Right cardiac atrium (tissue), 5 donors: ENCODE results near the gene SIRT7. TPM values are rescaled to one million over a fixed set of nuclear protein-coding genes. Genes with fewer than 3 reads are reported as not detected.

Source experiments
- ATAC-seq, 2 donors: fragments of 200-7000 bp; cut with Tn5 transposase; one replicate each; pipeline versions ENCODE4 v1.8.0 to v1.9.1; 2020; ENCODE audit warnings: moderate library complexity in 2 of 2, mild to moderate bottlenecking in 1 of 2
- DNase-seq, 3 donors: peaks; one replicate each; pipeline ENCODE4 v3.0.0-alpha.2; 2020
- H3K27ac ChIP-seq: one replicate; pipeline ENCODE4 v1.5.1; 2013; ENCODE audit warnings: mild to moderate bottlenecking, low read length, control low read depth, moderate library complexity
- H3K27me3 ChIP-seq: one replicate; pipeline ENCODE4 v1.6.1; 2013; ENCODE audit not compliant: control insufficient read depth, insufficient read depth
- H3K4me1 ChIP-seq: one replicate; pipeline ENCODE4 v1.6.1; 2013; ENCODE audit warnings: low read length; ENCODE audit not compliant: control insufficient read depth, insufficient read depth
- H3K4me3 ChIP-seq: one replicate; pipeline ENCODE4 v1.5.1; 2013; ENCODE audit warnings: low read length, control low read depth
- H3K9me3 ChIP-seq: one replicate; pipeline ENCODE4 v1.6.1; 2013; ENCODE audit warnings: low read length; ENCODE audit not compliant: control insufficient read depth
- WGBS: extraction: QIAGEN DNeasy Blood & Tissue Kit; methylation state at CpG from one replicate; pipeline ENCODE4 v1.1.7; 2013; 5-methylcytosine and 5-hydroxymethylcytosine counted together
- intact Hi-C, 4 donors: fragments of 100-400 bp; cut with DNase I; formaldehyde crosslinking; loops; one replicate each; pipeline versions ENCODE4 v1.11.0 to v1.14.0; 2022 to 2023
- polyA plus RNA-seq: library from polyadenylated mRNA; stranded (reverse); fragments of 200-250 nt; gene quantifications from one replicate; pipeline ENCODE4 v1.2.3, GENCODE V29; 2013
- total RNA-seq, 4 donors: library from RNA; stranded (reverse); fragmentation: NEBNext Ultra II Directional; extraction: Animal tissue kit (Norgen Biotek cat#: 25700); gene quantifications; one replicate each; pipeline ENCODE4 v1.2.1, GENCODE V29; 2021
- donor health status: healthy with polysubstance abuse.
- donor health status: DM: no; HTN: yes; CAD: no.
- donor health status: DM: no; HTN: no; CAD: no.
- donor health status: DM: no; HTN: yes; CAD: no; lungs with severe emphysema.
- donor health status: DM: yes; HTN: yes; CAD: no.

The SIRT7 gene
- total and polyA plus RNA-seq, 5 donors: 7.3 to 10.1 (median 8.3) TPM

- H3K4me1 ChIP-seq: no peaks in the 10 kb centered on the region
- intact Hi-C loops: no loop called here
- ATAC-seq (peak; percentile 0 to 5), DNase-seq (peak; percentile 62 to 83 (median 81))
- H3K27me3 ChIP-seq: no peaks in the 10 kb centered on the region
- no peaks in the 10 kb centered on the region for H3K9me3 ChIP-seq
- peak overlapping the region; percentile 94 for H3K27ac ChIP-seq
- H3K4me3 ChIP-seq: peak overlapping the region; percentile 97
- 2% methylated on average over 65 of the region's 65 CpGs for WGBS
Observed at GRCh38 chr17:81870131-81870980, 47.6 kb downstream of the SIRT7 start.

GRCh38 chr17:81869221-81870130, 48.5 kb downstream of the SIRT7 start:
- no peaks in the 10 kb centered on the region for H3K9me3 ChIP-seq
- H3K4me1 ChIP-seq: no peaks in the 10 kb centered on the region
- DNase-seq: peak; percentile 52 to 86 (median 80)
- peak; percentile 1 to 27 for ATAC-seq
- intact Hi-C loops: no loop called here
- no peaks in the 10 kb centered on the region for H3K27me3 ChIP-seq
- peak overlapping the region; percentile 5 for H3K27ac ChIP-seq
- H3K4me3 ChIP-seq: peak overlapping the region; percentile 97
- 35% methylated on average over 52 of the region's 52 CpGs for WGBS

- Histone ChIP-seq H3K4me1 (no peaks in the 10 kb centered on the region), H3K27ac (peak overlapping the region; percentile 5), H3K9me3 (no peaks in the 10 kb centered on the region), H3K4me3 (no peak overlapping the region), H3K27me3 (no peaks in the 10 kb centered on the region)
- ATAC-seq (peak in 1 of 2 donors; percentile 1), DNase-seq (peak; percentile 63 to 82 (median 71))
- intact Hi-C loops: no loop called here
- WGBS: 55% methylated on average over 30 of the region's 30 CpGs
Observed at GRCh38 chr17:81868674-81869220, 49.2 kb downstream of the SIRT7 start.

- Histone ChIP-seq H3K4me3 (no peak overlapping the region), H3K27me3 (no peaks in the 10 kb centered on the region), H3K9me3 (no peaks in the 10 kb centered on the region), H3K4me1 (no peaks in the 10 kb centered on the region), H3K27ac (no peak overlapping the region)
- DNase-seq (peak in 1 of 3 donors; percentile 71), ATAC-seq (no peak)
- intact Hi-C loops: no loop called here
- WGBS: 62% methylated on average over 28 of the region's 28 CpGs
Observed at GRCh38 chr17:81867991-81868673, 49.8 kb downstream of the SIRT7 start.

GRCh38 chr17:81867170-81867990, 50.6 kb downstream of the SIRT7 start:
- WGBS: 41% methylated on average over 23 of the region's 23 CpGs
- peak; percentile 57 to 75 (median 70) for DNase-seq

GRCh38 chr17:81866440-81867169, 51.4 kb downstream of the SIRT7 start:
- WGBS: 62% methylated on average over 18 of the region's 18 CpGs
- DNase-seq (peak in 1 of 3 donors; percentile 56), ATAC-seq (peak in 1 of 2 donors; percentile 0)
- H3K27me3 ChIP-seq: no peaks in the 10 kb centered on the region
- H3K27ac ChIP-seq: peak overlapping the region; percentile 0
- H3K4me3 ChIP-seq: no peak overlapping the region
- no peaks in the 10 kb centered on the region for H3K9me3 ChIP-seq
- intact Hi-C loops: no loop called here
- no peaks in the 10 kb centered on the region for H3K4me1 ChIP-seq

More at GRCh38 chr17:81867170-81867990, 50.6 kb downstream of the SIRT7 start:
- no peaks in the 10 kb centered on the region for H3K27me3 ChIP-seq
- H3K9me3 ChIP-seq: no peaks in the 10 kb centered on the region
- intact Hi-C loops: no loop called here
- no peak overlapping the region for H3K4me3 ChIP-seq
- H3K4me1 ChIP-seq: no peaks in the 10 kb centered on the region
- peak; percentile 0 to 3 for ATAC-seq
- peak overlapping the region; percentile 0 for H3K27ac ChIP-seq

GRCh38 chr17:81865733-81866439, 52.1 kb downstream of the SIRT7 start:
- Histone ChIP-seq H3K9me3 (no peaks in the 10 kb centered on the region), H3K27ac (no peak overlapping the region), H3K27me3 (no peaks in the 10 kb centered on the region), H3K4me3 (no peak overlapping the region), H3K4me1 (no peaks in the 10 kb centered on the region)
- DNase-seq: peak in 2 of 3 donors; percentile 72 to 78
- ATAC-seq: no peak
- intact Hi-C loops: no loop called here
- 65% methylated on average over 18 of the region's 18 CpGs for WGBS

GRCh38 chr17:81865358-81865732, 52.6 kb downstream of the SIRT7 start:
- DNase-seq: peak in 1 of 3 donors; percentile 37
- ATAC-seq: no peak
- no peak overlapping the region for H3K27ac ChIP-seq
- 92% methylated on average over 8 of the region's 8 CpGs for whole genome bisulfite sequencing
- no peaks in the 10 kb centered on the region for H3K9me3 ChIP-seq
- no peaks in the 10 kb centered on the region for H3K4me1 ChIP-seq
- H3K27me3 ChIP-seq: no peaks in the 10 kb centered on the region
- no peak overlapping the region for H3K4me3 ChIP-seq
- intact Hi-C loops: no loop called here
